GM21447 (cell line): ENCODE measurements around the gene CARHSP1.
"Not testable (repeated sequence)": the region's sequence is repeated elsewhere in the genome, so short reads cannot be mapped to it uniquely, and the experiment has no call there.

Experiments
- ATAC-seq: cut with Tn5 transposase; IDR thresholded peaks from one replicate; pipeline ENCODE4 v1.9.1; 2021; ENCODE audit not compliant: unreplicated experiment

Gene CARHSP1

DNA sequence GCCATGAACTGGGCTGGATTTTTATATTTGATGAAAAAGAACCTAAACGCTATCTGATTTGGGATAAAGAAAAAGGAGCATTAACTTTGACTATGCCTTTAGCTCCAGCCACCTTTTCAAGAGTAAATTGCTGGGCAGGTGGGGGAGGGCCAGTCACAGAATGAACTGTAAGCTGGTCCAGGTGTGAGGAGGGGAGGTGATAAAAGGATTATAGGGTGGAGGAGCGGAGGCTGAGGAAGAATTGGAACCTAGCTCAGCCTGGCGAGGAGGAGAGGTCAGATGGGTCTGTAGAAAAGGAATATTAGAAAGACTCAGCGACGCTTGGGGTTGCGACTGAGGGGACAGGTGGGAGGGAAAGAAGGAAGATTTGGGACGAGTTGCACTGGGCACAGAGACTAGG is 32.0 kb downstream of the CARHSP1 start:
- not testable (repeated sequence) for ATAC-seq

DNA sequence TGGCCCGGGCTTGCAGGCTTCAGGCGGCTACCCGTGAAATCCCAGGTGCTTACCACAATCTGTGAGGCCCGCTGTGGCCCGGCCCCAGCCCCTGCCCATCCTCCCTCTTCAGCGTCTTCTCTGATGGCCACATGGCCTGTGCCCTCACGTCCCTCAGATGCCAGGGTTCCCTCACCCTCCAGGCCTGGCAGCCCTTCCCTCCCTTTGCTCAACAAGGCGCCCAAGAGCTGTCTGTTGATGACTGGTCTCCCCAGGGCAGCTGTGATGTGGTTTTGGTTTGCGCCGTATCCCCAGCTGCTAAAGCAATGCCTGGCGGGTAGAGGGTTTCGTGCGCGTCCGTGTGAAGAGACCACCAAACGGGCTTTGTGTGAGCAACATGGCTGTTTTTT is 36.1 kb downstream of the CARHSP1 start:
- ATAC-seq: no peak

DNA sequence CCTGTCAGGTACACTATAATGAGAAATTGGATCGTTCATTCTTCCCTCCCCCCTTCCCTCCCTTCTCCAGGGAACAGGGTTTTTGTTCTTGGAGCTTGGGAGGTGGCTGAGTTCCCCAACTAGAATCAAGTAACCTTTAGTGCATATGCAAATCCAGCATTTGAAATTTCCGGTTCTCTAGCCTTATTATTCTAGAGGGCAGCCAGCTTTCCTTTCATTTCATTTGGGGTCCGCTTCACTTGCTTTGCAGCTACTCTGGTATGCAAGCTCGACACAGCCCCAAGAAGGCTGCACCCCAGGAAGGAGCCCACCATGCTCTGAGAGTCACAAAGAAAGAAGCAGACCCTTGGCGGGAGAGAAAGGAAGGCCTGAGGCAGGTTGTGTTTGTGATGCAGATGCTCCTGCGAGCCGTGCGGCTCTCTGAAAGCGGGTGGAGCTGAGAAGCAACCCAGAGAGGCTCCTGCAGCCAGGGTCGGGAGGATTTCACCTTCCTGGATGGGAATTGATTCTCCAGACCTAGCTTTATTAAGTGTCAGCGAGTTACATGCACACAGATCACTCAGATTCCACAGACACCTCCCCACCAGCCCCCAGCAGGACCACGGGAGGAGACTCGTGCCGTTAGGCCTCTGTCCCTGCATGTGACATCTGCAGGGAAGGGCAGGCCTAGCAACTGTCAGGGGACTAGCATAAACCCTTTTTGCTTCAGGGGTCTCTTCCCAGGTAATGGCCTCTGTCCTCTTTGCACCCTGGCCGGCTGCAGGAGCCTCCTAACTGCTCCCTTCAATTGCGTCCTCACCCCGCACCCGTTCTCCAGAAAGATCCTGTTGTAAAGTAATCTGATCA is 36.7 kb downstream of the CARHSP1 start:
- ATAC-seq: no peak

DNA sequence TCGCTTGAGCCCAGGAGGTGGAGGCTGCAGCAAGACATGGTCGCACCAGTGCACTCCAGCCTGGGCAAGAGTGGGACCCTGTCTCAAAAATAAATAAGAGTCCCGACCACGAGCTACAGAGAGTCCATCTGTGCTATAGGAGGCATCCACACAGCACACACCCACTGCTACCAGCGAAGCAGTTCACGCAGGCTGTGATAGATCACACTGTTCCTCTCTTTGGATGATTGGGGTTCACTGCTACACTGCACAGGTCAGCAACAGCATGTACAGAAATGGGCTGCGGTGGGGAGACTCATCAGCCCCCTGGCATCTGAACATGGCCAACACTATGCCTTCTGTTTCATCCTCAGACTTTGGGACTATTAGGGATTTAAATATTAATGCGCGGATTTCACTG is 37.4 kb downstream of the CARHSP1 start:
- no peak for ATAC-seq

DNA sequence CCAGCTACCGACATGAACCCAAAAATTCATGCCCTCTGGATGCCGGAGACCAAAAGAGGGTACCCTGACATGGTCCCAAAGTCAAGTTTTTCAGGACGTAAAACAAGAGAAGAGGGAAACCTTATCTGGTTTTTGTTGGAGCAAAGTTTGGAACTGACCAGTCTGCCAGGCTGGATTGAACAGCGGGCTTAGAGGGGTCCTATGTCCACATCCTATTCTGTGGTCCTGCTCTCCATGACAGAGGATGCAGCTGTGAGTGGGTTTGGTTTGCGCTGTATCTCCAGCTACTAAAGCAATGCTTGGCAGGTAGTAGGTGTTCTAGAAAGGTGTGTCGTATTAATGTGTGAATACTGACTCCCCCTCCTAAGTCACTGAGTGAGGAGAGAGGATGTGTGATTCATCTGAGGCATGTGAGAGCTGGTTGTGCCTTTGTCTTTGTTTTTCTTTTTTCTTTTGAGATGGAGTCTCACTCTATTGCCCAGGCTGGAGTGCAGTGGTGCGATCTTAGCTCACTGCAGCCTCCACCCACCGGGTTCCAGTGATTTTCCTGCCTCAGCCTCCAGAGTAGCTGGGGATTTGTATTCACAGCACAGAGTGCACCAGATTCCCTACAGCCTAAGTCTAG is 40.2 kb downstream of the CARHSP1 start:
- ATAC-seq: no peak

DNA sequence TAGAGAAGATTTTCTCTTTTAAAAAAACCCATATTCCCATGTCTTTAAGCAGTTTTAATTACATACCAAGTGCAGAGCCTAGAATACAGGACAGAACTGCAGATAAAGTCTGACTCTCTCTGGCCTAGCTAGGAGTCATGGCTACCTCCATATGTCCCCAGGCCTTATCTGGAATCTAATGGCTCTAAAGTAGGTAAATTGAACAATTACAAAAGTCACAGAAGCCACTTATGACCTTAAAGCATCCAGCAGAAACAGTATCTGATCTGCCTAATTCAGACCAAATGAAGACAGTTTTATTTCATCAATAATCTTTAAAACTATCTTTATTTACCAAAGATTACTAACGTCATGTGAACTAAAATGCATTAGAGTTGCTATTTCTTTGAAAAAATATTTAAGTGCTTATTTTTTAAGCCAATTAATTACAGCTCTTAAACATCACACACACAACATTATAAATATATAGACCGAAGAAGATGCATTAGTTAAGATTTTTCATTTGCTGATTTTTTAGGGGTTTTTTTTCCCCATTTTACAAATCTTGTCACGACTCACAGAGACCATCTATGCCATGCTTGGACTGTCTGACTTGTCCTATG is 42.4 kb downstream of the CARHSP1 start:
- no peak for ATAC-seq

DNA sequence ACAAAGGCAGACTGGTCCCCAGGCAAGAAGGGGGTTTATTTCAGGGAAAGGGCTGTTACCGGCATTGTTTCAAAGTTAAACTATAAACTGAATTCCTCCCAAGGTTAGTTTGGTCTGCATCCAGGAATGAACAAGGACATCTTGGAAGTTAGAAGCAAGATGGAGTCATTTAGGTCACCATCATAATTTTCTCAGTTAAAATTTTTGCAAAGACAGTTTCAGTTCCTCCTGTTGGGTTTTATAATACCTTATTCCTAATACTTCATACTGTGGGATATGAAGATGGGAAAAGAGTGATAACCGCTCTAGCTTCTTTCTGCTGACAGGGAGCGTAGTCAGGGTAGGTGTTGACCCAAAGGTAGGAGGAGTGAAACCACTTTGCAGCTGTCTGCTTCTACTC is 46.4 kb downstream of the CARHSP1 start:
- no peak for ATAC-seq

DNA sequence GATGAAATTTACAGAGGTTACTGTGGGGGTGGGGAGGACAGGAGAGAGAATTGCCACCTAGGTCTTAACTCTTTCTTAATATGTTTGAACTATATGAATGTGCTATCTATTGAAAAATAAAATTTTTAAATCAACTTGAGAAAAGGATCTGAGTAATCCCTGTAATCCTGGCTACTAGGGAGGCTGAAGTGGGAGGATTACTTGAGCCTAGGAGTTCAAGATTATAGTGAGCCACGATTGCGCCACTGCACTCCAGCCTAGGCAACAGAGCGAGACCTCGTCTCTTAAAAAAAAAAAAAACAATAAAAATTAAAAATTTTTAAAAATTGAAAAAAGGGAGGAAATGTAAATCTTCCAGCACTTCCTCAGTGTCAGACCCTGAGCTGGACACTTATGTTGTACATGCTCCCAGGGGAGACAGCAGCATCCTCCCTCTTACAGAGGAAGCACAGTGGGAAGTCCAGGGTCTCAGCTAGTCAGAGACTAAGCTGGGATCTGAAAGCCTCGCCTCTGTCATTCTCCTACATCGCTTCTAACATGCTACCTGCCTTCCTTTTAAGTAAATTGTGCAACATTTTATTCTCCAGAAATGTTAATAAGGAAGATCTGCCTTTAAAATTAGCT is 49.3 kb downstream of the CARHSP1 start:
- no peak for ATAC-seq

DNA sequence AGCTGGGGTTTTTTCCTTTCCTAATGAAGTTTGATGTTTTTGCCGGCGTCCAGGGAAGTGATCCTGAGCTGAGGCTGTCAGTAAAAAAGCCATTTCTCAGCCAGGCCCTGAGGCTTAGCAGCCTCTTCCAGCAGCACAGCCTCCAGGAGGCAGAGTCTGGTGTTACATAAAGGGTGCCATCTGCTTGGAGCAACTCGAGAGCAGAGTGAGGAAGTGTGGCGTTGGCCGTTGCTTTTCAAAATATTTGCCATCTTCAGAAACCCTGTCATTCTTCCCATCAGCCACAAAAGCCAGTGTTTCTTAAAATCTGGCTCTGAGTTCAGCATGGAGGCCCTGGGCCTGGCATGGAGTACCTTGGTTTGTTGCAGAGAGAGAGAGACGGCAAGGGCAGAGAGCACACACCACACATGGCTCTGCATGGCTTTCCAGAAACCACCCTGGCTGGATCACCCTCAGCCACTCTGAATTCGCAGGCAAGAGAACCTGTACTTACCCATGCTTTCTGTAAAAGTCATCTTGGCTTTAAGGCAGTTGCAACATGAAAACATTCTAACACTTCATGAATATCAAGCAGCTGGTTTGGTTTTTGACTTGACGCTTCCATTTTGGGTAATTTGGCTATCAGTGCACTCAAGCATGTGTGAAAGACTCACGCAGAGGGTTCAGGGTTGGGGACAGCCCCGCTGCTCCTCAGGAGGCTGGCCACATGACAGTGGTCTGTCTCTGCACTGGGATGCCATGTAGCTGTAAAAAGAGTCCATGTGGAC is 50.1 kb downstream of the CARHSP1 start:
- peak; percentile 77 for ATAC-seq

DNA sequence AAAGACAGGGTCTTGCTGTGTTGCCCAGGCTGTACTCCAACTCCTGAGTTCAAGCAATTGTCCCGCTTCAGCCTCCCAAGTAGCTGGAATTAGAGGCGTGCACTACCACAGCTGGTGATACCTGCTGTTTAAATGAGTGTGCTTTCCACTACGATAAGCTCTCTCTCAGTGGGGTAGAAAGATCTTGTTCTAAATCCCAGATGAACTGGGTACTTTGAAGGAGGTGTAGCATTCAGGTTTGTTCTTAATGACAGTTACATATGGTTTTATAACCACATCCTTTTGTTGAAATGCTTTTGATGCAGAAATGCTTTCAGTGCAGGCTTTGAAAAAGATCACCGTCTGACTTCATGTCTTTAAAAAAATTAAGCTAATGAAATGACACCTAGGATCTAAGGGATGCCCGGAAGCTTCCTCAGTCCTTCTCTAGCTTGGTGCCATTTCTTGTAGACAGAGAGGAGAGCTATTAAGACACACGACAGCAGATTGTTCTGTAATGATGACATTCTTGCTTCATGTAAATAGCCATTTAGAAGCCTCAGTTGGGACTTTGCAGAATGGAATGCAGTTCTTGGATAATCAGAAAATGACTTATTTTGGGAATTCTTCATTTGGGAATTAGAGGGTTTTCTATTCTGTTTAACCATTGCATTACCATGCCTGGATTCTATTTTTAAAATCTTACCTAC is 51.7 kb downstream of the CARHSP1 start:
- no peak for ATAC-seq

DNA sequence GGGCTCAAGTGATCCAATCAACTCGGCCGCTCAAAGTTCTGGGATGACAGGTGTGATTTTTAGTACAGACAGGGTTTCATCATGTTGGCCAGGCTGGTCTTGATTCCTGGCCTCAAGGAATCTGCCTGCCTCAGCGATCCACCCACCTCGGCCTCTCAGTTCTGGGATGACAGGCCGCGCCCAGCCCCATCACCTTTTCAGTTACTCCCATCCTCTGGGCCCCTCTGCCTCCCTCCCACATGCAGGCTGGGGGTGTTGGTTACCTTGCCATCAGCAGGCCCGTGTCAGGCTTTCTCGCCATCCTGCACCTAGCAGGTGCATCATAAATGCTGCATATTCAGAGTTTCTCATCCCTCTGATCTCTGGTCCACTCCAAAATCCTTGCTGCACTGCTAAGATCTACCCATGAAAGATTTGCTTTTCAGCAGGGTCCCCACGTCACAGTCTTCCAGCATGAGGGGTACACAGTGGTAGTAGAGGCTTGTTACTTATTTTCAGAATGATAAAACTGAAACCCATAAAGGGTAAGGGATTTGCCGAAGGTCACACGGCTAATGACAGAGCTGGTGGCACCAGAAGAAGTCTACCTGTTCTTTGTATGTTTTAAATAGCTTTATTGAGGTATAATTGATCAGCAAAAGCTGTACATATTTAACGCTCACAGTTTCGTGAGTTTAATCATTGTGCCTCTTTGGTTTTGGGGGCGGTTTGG is 54.6 kb downstream of the CARHSP1 start:
- no peak for ATAC-seq

DNA sequence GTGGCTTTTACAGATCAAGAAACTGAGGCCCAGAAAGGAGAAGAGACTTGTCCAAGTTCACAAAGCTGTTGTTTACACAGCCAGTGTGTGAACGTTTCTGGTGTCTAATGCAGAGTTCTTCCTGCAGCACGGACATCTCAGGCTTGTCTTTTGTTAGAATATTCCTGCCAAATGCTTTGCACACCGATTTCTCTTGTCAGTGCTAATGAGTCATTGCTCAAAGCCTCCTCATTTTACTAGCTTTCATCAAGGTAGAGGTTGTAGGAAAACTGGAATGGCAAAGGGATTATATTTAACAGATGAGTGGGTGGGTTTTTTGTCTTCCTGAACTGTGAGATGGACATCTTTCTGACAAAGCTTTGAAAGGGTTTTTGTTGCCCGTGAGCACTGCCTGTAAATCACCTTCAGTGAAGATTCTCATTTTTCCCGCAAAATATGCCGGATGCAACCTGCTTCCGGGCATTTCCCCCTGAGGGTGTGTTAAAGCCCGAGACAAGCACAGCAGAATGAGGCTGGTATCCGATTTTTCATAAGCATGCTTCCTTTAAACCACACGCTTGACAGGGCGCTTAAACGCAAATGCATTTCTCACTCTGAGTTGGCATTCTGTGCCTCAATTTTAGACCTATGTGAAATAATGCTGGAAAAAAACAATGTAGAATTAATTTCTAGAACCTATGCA is 56.5 kb downstream of the CARHSP1 start:
- no peak for ATAC-seq

DNA sequence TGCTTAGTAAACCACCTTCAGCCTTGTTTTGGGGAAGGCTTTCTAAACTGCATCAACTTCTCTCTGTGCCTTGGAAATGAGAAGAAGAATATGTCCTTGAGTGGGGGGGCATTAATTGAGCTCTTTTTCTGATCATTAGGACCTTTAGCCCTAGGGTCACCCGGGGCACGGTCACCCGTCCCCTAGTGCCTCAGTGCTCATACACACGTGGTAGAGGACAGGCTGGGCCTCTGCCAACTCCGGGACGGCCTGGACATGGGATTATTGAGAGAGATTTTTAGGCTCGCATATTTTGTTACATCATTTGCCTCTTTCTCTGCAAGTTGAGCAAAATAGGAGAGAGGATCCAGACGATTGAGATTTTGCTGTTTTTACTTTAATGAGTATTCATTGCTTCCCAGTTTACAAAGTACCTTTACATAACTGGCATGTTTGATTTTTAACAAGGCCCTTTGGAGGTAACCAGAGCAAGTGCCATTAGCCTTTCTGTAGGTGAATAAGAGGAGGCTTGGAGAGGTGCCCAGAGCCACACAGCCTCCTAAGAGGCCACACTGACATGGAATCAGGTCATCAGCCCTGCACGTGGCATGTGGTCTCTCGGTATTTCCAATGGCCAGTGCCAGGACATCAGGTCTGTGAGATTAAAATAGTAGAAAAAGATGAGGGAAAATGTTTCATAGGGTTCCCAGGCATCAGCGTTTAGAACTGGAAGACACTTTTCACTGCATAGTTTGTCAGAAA is 60.0 kb downstream of the CARHSP1 start:
- ATAC-seq: no peak

DNA sequence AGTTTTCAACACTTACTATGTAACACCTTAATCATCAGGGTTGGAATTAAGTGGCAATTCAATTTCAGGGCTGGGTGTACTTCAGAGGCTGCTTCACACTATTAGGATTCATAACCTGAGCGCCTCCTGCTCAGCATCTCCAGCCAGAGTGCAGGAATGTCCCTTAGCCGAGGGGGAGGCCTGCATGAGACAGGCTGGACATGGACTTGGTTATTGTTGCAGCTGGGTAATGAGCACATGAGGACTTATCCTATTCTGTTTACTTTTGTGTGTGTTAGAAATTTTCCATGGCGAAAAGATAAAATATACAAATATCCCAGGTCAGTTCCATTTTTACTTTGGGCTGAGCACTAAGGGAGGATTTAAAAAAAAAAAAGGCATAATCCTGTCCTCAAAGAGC is 60.8 kb downstream of the CARHSP1 start:
- ATAC-seq: no peak

DNA sequence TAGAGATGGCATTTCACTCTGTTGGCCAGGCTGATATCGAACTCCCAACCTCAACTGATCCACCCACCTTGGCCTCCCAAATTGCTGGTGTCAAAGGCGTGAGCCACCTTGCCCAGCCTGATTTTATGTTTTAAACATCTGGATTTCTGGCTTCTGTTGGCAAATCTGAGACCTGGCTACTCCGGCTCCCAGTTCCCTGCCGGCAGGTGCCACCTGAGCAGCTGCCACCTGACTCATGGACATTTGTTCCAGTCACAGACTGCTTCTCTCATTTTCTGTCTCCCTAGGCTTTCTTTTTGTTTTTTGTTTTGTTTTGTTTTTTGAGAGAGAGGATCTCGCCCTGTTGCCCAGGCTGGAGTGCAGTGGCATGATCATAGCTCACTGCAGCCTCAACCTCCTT is 61.6 kb downstream of the CARHSP1 start:
- no peak for ATAC-seq

DNA sequence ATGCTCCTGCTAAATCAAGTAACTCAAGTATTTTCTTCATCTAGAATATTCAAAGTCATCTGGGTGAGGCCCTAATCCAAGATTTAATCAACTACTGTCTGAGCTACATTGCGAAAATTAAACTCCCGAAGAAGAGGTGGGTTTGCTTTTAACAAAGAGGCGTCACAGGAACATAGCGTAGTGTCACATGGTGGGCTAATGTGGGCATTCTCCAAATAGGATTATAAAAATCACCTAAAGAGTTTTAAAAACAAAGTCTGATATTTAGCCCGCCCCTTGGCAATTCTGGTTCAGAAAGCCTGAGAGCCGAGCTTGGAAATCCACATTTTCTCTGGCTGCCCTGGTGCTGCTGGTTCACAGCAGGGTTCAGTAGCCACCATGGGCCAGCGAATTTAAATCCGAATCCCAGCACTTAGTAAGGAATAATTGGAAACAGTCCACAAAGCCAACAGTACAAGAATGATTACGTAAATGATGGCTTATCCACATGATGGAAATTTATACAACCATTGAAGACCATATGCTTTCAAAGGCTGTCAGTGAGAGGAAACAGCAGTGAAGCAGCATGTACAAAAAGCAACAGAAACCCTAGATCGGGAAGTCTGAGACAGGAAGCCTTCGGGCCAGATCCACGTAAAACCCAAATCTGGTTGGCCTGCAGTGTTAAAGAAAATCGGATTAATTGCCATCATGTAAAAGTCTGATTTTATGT is 62.4 kb downstream of the CARHSP1 start:
- ATAC-seq: no peak

DNA sequence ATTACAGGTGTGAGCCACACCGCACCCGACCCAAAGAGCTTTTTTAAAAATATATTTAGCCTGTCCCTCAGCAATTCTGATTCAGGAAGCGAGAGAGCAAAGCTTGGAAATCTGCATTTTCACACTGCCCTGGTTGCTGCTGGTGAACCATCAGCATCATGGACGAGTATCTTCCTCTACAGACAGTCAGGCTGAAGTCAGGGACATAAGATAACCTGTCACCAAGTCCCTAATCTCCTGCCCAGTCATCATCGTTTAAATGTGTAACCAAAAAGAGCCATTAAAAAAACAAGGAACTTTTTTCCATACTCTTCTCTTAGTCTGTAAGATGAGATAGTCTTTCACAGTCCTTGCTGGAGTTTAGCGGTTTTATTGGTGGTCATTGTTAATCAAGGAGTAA is 64.5 kb downstream of the CARHSP1 start:
- ATAC-seq: no peak

DNA sequence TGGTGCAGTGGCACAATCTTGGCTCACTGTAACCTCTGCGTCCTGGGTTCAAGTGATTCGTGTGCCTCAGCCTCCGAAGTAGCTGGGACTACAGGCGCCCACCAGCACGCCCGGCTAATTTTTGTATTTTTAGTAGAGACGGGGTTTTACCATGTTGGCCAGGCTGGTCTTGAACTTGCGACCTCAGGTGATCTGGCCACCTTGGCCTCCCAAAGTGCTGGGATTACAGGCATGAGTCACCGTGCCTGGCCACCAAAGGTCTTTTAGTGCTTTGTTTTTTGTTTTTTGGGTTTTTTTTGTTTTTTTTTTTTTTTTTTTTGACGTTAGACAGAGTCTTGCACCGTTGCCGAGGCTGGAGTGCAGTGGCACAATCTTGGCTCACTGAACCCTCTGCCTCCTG is 65.1 kb downstream of the CARHSP1 start:
- ATAC-seq: not testable (repeated sequence)
